Neural crest cell (in vitro differentiated cells): ENCODE data around the gene RFX2. TPM values are rescaled to one million over a fixed set of nuclear protein-coding genes. Genes with fewer than 3 reads are reported as not detected.

Source experiments
- DNase-seq: peaks from one replicate; pipeline ENCODE4 v3.0.0; 2021; ENCODE audit warnings: low read depth, mixed read lengths, low spot score
- H3K27ac Mint-ChIP-seq: one replicate; pipeline ENCODE4 v1.8.0; 2021; ENCODE audit warnings: mild to moderate bottlenecking, mixed read lengths; ENCODE audit not compliant: unreplicated experiment
- H3K27me3 Mint-ChIP-seq: 2 replicates; pipeline ENCODE4 v1.8.0; 2021; ENCODE audit warnings: low read depth, mild to moderate bottlenecking, mixed read lengths
- H3K36me3 Mint-ChIP-seq: 2 replicates; pipeline ENCODE4 v1.8.0; 2021; ENCODE audit warnings: low read depth, mild to moderate bottlenecking, mixed read lengths
- H3K4me1 Mint-ChIP-seq: 2 replicates; pipeline ENCODE4 v1.8.0; 2021; ENCODE audit warnings: mixed read lengths
- H3K4me3 Mint-ChIP-seq: one replicate; pipeline ENCODE4 v1.8.0; 2021; ENCODE audit warnings: mild to moderate bottlenecking, mixed read lengths
- H3K9me3 Mint-ChIP-seq: 2 replicates; pipeline ENCODE4 v1.8.0; 2021; ENCODE audit warnings: mixed read lengths
- CTCF ChIP-seq: fragments of 200-600 bp; sonication (generic); conservative IDR thresholded peaks from 2 replicates; pipeline ENCODE4 v1.5.0; 2021; ENCODE audit warnings: antibody characterized with exemption, mild to moderate bottlenecking
- total RNA-seq: library from RNA; stranded (reverse); gene quantifications from 2 replicates; pipeline ENCODE4 v1.2.1, GENCODE V29; 2021

The RFX2 gene
- total RNA-seq, 1 donor from 2014 or later = 17.2 TPM

DNA sequence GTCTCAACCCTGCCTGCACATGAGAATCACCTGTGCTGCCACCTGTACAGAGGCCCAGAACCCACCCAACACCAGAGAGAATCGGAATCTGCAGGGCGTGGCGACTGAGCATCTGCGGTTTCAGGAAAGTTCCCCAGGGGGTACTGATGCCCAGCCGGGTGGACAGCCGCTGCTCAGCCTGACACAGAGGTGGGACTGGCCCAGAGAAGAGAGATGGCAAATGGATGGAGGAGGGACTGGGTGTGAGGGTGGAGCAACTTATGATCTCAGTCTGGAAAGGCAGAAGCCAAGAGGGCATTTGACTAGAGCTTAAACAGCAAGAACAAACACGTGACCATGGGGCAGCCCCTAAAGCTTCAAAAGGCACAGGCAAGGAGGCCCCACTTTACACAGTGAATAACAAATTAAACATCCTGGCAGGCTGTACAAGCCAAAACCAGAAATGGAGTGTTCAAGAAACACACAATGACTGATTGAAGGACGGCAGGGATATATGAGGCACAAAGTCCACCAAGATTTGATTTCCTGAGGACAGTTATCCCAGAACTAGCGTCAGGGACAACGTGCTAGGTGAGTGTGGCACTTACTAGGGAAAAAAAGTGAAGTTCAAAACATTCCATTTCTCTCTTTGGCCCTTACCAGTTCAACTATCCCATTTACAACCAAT is 135.4 kb downstream of the RFX2 start:
- H3K4me3 Mint-ChIP-seq = peak overlapping the region; percentile 97
- DNase-seq = no peak
- H3K36me3 Mint-ChIP-seq = no peaks in the 10 kb centered on the region
- peak overlapping the region; percentile 71 for H3K27ac Mint-ChIP-seq
- peaks cover 45% of the 10 kb centered on the region for H3K4me1 Mint-ChIP-seq
- H3K27me3 Mint-ChIP-seq = no peaks in the 10 kb centered on the region
- H3K9me3 Mint-ChIP-seq = no peaks in the 10 kb centered on the region
- TF ChIP-seq CTCF = no peak

DNA sequence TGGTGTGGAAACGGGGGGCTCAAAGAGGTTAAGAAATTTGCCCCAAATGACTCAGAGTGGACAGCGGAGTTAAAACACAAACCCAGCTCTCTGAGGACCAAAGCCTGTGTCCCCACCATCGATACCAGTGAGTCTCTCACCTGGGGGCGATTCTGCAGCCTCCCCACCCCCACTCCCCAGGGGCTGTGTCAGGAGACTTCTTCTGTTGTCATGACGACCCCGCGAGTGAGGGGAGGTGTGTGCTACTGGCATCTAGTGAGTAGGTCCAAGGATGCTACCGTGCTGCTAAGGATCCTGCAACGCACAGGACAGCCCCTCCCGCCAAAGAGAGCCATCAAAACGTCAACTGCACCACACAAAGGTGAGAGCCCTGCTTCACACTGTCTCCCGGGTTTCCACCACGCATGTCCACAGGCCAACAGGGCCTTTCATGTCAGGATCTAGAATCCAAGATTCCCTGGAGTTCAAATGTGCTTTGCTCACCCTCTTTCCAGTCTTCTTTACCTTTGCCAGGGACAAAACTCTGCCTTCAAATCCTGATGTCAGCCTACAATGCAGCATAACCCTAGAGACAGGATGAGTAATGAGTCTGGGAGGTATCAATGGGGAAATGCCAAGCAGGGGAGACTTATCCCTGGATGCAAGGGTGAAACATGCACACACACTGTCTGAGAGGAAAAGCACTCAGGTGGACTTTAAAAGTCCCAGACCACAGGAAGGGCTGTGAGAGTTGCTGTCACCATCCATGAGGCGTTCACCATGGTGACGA is 136.2 kb downstream of the RFX2 start:
- no peaks in the 10 kb centered on the region for H3K27me3 Mint-ChIP-seq
- no peaks in the 10 kb centered on the region for H3K36me3 Mint-ChIP-seq
- peak overlapping the region; percentile 97 for H3K4me3 Mint-ChIP-seq
- no peak overlapping the region for H3K27ac Mint-ChIP-seq
- no peak for DNase-seq
- no peak for TF ChIP-seq CTCF
- peaks cover 41% of the 10 kb centered on the region for H3K4me1 Mint-ChIP-seq
- H3K9me3 Mint-ChIP-seq = no peaks in the 10 kb centered on the region

DNA sequence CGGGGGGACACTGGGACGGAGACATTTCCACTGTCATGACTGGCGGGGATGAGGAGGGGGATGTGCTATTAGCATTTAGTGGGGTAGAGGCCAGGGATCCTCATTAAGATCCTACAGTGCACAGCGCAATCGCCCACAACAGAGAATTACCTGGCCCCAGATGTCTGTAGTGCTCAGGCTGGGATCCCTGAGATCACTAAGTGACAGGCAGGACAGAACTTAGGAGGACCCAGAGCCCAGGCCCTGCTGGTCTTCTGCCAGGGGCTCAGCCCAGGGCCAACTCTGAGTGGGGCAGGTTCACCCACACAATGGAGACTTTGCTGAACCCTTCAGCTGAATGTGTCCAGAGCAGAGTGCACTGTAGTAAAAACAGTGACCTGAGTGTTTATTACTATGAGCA is 136.9 kb downstream of the RFX2 start:
- Mint-ChIP-seq H3K4me3 (peak overlapping the region; percentile 67), H3K4me1 (peaks cover 46% of the 10 kb centered on the region), H3K27ac (no peak overlapping the region), H3K27me3 (no peaks in the 10 kb centered on the region), H3K9me3 (no peaks in the 10 kb centered on the region), H3K36me3 (no peaks in the 10 kb centered on the region)
- no peak for DNase-seq
- no peak for TF ChIP-seq CTCF

DNA sequence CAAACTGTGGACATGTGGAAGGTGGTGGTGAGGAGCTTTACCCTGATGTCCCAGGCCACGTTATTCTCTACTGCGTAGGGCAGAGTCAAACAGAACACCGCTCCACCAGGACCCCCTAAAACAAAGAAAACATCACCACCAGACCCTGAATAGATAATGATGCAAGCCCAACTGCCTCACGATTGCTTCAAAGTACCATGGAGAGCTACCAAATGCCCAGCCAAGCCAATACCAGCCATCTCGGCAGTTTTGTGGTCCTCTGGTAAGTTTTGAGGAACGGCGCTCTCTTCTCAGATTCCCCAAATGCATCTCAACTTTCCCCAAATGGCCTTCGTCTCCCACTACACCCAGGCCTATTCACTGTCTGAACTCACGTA is 138.0 kb downstream of the RFX2 start:
- H3K36me3 Mint-ChIP-seq = no peaks in the 10 kb centered on the region

GRCh38 chr19:5971714-5972354 is 138.5 kb downstream of the RFX2 start:
- Mint-ChIP-seq H3K9me3 (no peaks in the 10 kb centered on the region), H3K4me3 (peak overlapping the region; percentile 38), H3K4me1 (peaks cover 48% of the 10 kb centered on the region), H3K27me3 (no peaks in the 10 kb centered on the region), H3K36me3 (no peaks in the 10 kb centered on the region), H3K27ac (no peak overlapping the region)
- DNase-seq = no peak
- TF ChIP-seq CTCF = no peak

More for the DNA sequence above, 138.0 kb downstream of the RFX2 start:
- no peak for DNase-seq
- Mint-ChIP-seq H3K27ac (no peak overlapping the region), H3K27me3 (no peaks in the 10 kb centered on the region), H3K4me1 (peaks cover 48% of the 10 kb centered on the region), H3K9me3 (no peaks in the 10 kb centered on the region), H3K4me3 (peak overlapping the region; percentile 38)
- no peak for TF ChIP-seq CTCF
